K562 (cell line): ENCODE results near the gene PEX13. TPM values are rescaled to one million over a fixed set of nuclear protein-coding genes. Genes with fewer than 3 reads are reported as not detected.

Experiments
- ATAC-seq: fragments of 200-7000 bp; cut with Tn5 transposase; 3 replicates; pipeline ENCODE4 v1.9.1; 2020; ENCODE audit warnings: moderate library complexity
- BruUV-seq: library from RNA; stranded (reverse); fragments of 400-500 nt; replicated peaks from 2 replicates; lab custom pipeline; 2021; lab: Mats Ljungman, UMichigan
- CTCF ChIA-PET: fragments of 300-600 bp; formaldehyde crosslinking; extraction: SDS; loops from one replicate; lab custom pipeline; 2021; ENCODE audit warnings: low intra/inter-chr PET ratio; lab: Yijun Ruan, JAX
- POLR2A ChIA-PET: fragments of 300-600, 350-650 bp; sonication (Branson Sonifier 250); formaldehyde crosslinking; extraction: SDS; loops from one replicate; lab custom pipeline; 2021; ENCODE audit warnings: antibody characterized with exemption, inconsistent platforms; lab: Yijun Ruan, JAX
- DNase-seq, 4 experiments: peaks; one replicate each; pipeline versions ENCODE4 v3.0.0 to v3.0.0-alpha.2; 2011 to 2018; ENCODE audit warnings: low spot score in 3 of 4, mixed read lengths in 3 of 4; ENCODE audit errors: extremely low read depth in 1 of 4
- FAIRE-seq: peaks from 2 replicates; lab custom pipeline; 2011; peaks lifted over from hg19 to GRCh38; lab: Jason Lieb, UNC
- H2AFZ ChIP-seq: 2 replicates; pipeline ENCODE4 v1.6.0; 2011; ENCODE audit warnings: low read depth, low read length, control low read depth, inconsistent platforms
- H3K27ac ChIP-seq: fragments of 200-600 bp; 3 replicates; pipeline ENCODE4 v1.8.0; 2011; ENCODE audit warnings: low read depth, mild to moderate bottlenecking, control low read depth, inconsistent platforms, low read length, moderate library complexity, mixed read lengths; ENCODE audit errors: extremely low read depth
- H3K27me3 ChIP-seq, 2 experiments: fragments of 300-600 bp in 1 of 2; 2 replicates in 1 of 2; 3 replicates in 1 of 2; pipeline versions ENCODE4 v1.6.0 to v1.8.0; 2011; ENCODE audit warnings: inconsistent platforms in 2 of 2, low read length in 2 of 2, mild to moderate bottlenecking in 1 of 2, mixed read lengths in 1 of 2, moderate library complexity in 1 of 2; ENCODE audit not compliant: control insufficient read depth in 2 of 2, insufficient read depth in 2 of 2
- H3K36me3 ChIP-seq: fragments of 300-600 bp; 3 replicates; pipeline ENCODE4 v1.8.0; 2011; ENCODE audit warnings: mild to moderate bottlenecking, low read length, inconsistent platforms; ENCODE audit not compliant: control insufficient read depth, insufficient read depth
- H3K4me1 ChIP-seq, 2 experiments: fragments of 200-600 bp in 1 of 2; replicated peaks in 1 of 2; 2 replicates in 1 of 2; 3 replicates in 1 of 2; pipeline versions ENCODE4 v1.5.1 to v1.8.0; 2011; ENCODE audit warnings: inconsistent platforms in 2 of 2, low read length in 2 of 2, mild to moderate bottlenecking in 1 of 2, mixed read lengths in 1 of 2, moderate library complexity in 1 of 2; ENCODE audit not compliant: control insufficient read depth in 2 of 2, insufficient read depth in 2 of 2
- H3K4me2 ChIP-seq: 2 replicates; pipeline ENCODE4 v1.6.1; 2011; ENCODE audit warnings: low read length, control low read depth, inconsistent platforms, mixed read lengths; ENCODE audit not compliant: insufficient read depth
- H3K4me3 ChIP-seq: fragments of 200-600 bp; sonication (generic), shearing (Covaris generic); 2 replicates; pipeline ENCODE4 v1.5.1; 2016; ENCODE audit warnings: control low read depth, inconsistent platforms
- H3K79me2 ChIP-seq: fragments of 200-600 bp; 3 replicates; pipeline ENCODE4 v1.8.0; 2011; ENCODE audit warnings: low read length, inconsistent platforms; ENCODE audit not compliant: control insufficient read depth, insufficient read depth
- H3K9ac ChIP-seq, 2 experiments: 2 replicates each; pipeline versions ENCODE4 v1.6.0 to v1.6.1; 2011; ENCODE audit warnings: low read depth in 2 of 2, low read length in 2 of 2, control low read depth in 1 of 2, inconsistent platforms in 1 of 2, mild to moderate bottlenecking in 1 of 2, mixed read lengths in 1 of 2; ENCODE audit not compliant: insufficient read depth in 1 of 2
- H3K9me1 ChIP-seq: one replicate; pipeline ENCODE4 v1.6.0; 2011; ENCODE audit warnings: inconsistent platforms, mild to moderate bottlenecking, low read length, moderate library complexity; ENCODE audit not compliant: control insufficient read depth, insufficient read depth
- H3K9me3 ChIP-seq: replicated peaks from 2 replicates; pipeline ENCODE4 v1.5.1; 2011; ENCODE audit warnings: low read depth, low read length, inconsistent platforms; ENCODE audit not compliant: control insufficient read depth, insufficient read depth
- H4K20me1 ChIP-seq: replicated peaks from 2 replicates; pipeline ENCODE4 v1.6.1; 2011; ENCODE audit warnings: low read length, inconsistent platforms, mixed read lengths; ENCODE audit not compliant: control insufficient read depth, insufficient read depth
- ARID1B ChIP-seq: fragments of 450-650 bp; IDR thresholded peaks from 2 replicates; pipeline ENCODE4 v1.6.1; 2016; ENCODE audit warnings: antibody characterized with exemption, mild to moderate bottlenecking, inconsistent platforms
- CBX8 ChIP-seq: fragments of 200-600 bp; sonication (generic); IDR thresholded peaks from 2 replicates; pipeline ENCODE4 v1.6.1; 2012; ENCODE audit warnings: borderline replicate concordance, mixed run types, low read depth, mild to moderate bottlenecking, moderate library complexity, mixed read lengths, low read length, control low read depth, inconsistent platforms; ENCODE audit not compliant: poor library complexity, severe bottlenecking; ENCODE audit errors: extremely low read depth
- CREBBP ChIP-seq: IDR thresholded peaks from one replicate; pipeline ENCODE4 v1.6.1; 2012; ENCODE audit warnings: low read depth, mild to moderate bottlenecking, control low read depth, inconsistent platforms, low read length
- E2F3 ChIP-seq: fragments of 250-450 bp; sonication (Bioruptor Pico); IDR thresholded peaks from 2 replicates; pipeline ENCODE4 v1.4.0; 2020; ENCODE audit warnings: mild to moderate bottlenecking
- GABPA ChIP-seq: fragments of 200-800 bp; sonication (Bioruptor generic); conservative IDR thresholded peaks from 2 replicates; pipeline ENCODE4 v1.6.1; 2016; ENCODE audit warnings: low read depth, missing genetic modification characterization, missing compliant biosample characterization
- GABPB1 ChIP-seq: sonication (generic); formaldehyde crosslinking; IDR thresholded peaks from 2 replicates; pipeline ENCODE4 v1.8.0; 2022; ENCODE audit warnings: mild to moderate bottlenecking, missing genetic modification reagents
- GATAD2B ChIP-seq: fragments of 450-650 bp; IDR thresholded peaks from 2 replicates; pipeline ENCODE4 v1.6.1; 2017; ENCODE audit warnings: mild to moderate bottlenecking, borderline replicate concordance
- GTF2A2 ChIP-seq: IDR thresholded peaks from 2 replicates; pipeline ENCODE4 v1.6.1; 2016; ENCODE audit warnings: mild to moderate bottlenecking, missing genetic modification characterization, missing compliant biosample characterization
- HDAC1 ChIP-seq, 2 experiments: fragments of 450-650 bp; IDR thresholded peaks; 2 replicates each; pipeline ENCODE4 v1.6.1; 2016 to 2017; ENCODE audit warnings: inconsistent platforms in 1 of 2, mild to moderate bottlenecking in 1 of 2, moderate library complexity in 1 of 2
- HINFP ChIP-seq: fragments of 450-650 bp; conservative IDR thresholded peaks from 2 replicates; pipeline ENCODE4 v1.6.1; 2016; ENCODE audit warnings: missing genetic modification characterization, low read depth, mild to moderate bottlenecking, control low read depth, missing compliant biosample characterization
- JUN ChIP-seq, 2 experiments: sonication (generic) in 1 of 2; formaldehyde crosslinking in 1 of 2; IDR thresholded peaks; 2 replicates each; pipeline versions ENCODE4 v1.6.1 to v1.8.0; 2012 to 2022; ENCODE audit warnings: borderline replicate concordance in 2 of 2, mild to moderate bottlenecking in 2 of 2, improper control_type of control experiment in 1 of 2, low read depth in 1 of 2, low read length in 1 of 2, missing genetic modification reagents in 1 of 2
- PHTF2 ChIP-seq: fragments of 250-450 bp; sonication (Bioruptor Pico); IDR thresholded peaks from 2 replicates; pipeline ENCODE4 v1.5.0; 2021; ENCODE audit warnings: mild to moderate bottlenecking
- RHOXF2B ChIP-seq: fragments of 250-450 bp; sonication (Bioruptor Pico); conservative IDR thresholded peaks from 2 replicates; pipeline ENCODE4 v1.5.1; 2021
- TARDBP ChIP-seq: fragments of 450-650 bp; IDR thresholded peaks from 2 replicates; pipeline ENCODE4 v1.6.1; 2016
- THAP7 ChIP-seq: fragments of 250-450 bp; sonication (Bioruptor Pico); IDR thresholded peaks from 2 replicates; pipeline ENCODE4 v1.5.0; 2021
- ZFP36 ChIP-seq: fragments of 150-350 bp; IDR thresholded peaks from 2 replicates; pipeline ENCODE4 v1.6.1; 2018; ENCODE audit warnings: low read length, low read depth; ENCODE audit not compliant: partially characterized antibody
- ZKSCAN1 ChIP-seq: fragments of 150-350 bp; IDR thresholded peaks from 2 replicates; pipeline ENCODE4 v1.6.1; 2016; ENCODE audit warnings: low read depth, low read length
- ZKSCAN8 ChIP-seq: fragments of 200-800 bp; sonication (Bioruptor generic); IDR thresholded peaks from 2 replicates; pipeline ENCODE4 v1.6.1; 2016; ENCODE audit warnings: missing genetic modification characterization, missing compliant biosample characterization
- ZNF184 ChIP-seq: sonication (generic); formaldehyde crosslinking; IDR thresholded peaks from 2 replicates; pipeline ENCODE4 v1.5.0; 2020; ENCODE audit warnings: missing genetic modification reagents
- ZNF253 ChIP-seq: fragments of 250-450 bp; sonication (Bioruptor Pico); conservative IDR thresholded peaks from 2 replicates; pipeline ENCODE4 v1.6.1; 2021; ENCODE audit warnings: mild to moderate bottlenecking
- ZNF785 ChIP-seq: fragments of 250-450 bp; sonication (Bioruptor Pico); IDR thresholded peaks from 2 replicates; pipeline ENCODE4 v1.4.0; 2020; ENCODE audit warnings: mild to moderate bottlenecking
- WGBS: fragments of 100-300 bp; shearing (Covaris generic); methylation state at CpG from one replicate; pipeline ENCODE4 v1.1.6; 2016; ENCODE audit warnings: low coverage, mixed read lengths; ENCODE audit not compliant: insufficient coverage; ENCODE audit errors: missing lambda C conversion rate; 5-methylcytosine and 5-hydroxymethylcytosine counted together
- in situ Hi-C: fragments of 300-500 bp; cut with MboI; formaldehyde crosslinking; loops from 4 replicates; pipeline ENCODE4 v1.15.0; 2018; ENCODE audit warnings: inconsistent platforms, mixed read lengths
- intact Hi-C: fragments of 100-400 bp; cut with micrococcal nuclease; formaldehyde crosslinking; loops from 2 replicates; pipeline ENCODE4 v1.14.2; 2022
- polyA plus RNA-seq, 8 experiments: library from polyadenylated mRNA; depleted of rRNA in 4 of 8; stranded (reverse) in 5 of 8; unstranded in 3 of 8; fragments of >200 nt; fragmentation: Nextera tagmentation in 2 of 8; fragmentation: Illumina TruSeq in 1 of 8; extraction: Ambion mirVana in 2 of 8; extraction: Trizol in 1 of 8; gene quantifications; 2 replicates each; pipeline versions ENCODE4 v1.2.1 to v1.2.3, GENCODE V29; 2011 to 2014; ENCODE audit warnings: inconsistent platforms in 1 of 8, missing spikeins in 1 of 8
- total RNA-seq, 7 experiments: library from RNA; depleted of rRNA in 6 of 7; stranded (reverse); fragments of >200 nt in 6 of 7; fragmentation: Illumina TruSeq in 2 of 7; extraction: Trizol in 2 of 7; gene quantifications; 2 replicates each; pipeline versions ENCODE4 v1.2.1 to v1.2.3, GENCODE V29; 2011 to 2021; ENCODE audit warnings: low replicate concordance in 1 of 7

The PEX13 gene
- total and polyA plus RNA-seq, 9 of the 15 experiments (the other 6 are each of a cell fraction or from before 2014, with no cell fraction given): 4.0 to 30.4 (median 18.8) TPM

GRCh38 chr2:61017003-61017555, 441 bp upstream of the PEX13 start:
- H3K4me2 ChIP-seq: peak overlapping the region; percentile 98
- no TSS peak for BruUV-seq
- no peaks in the 10 kb centered on the region for H3K9me1 ChIP-seq
- peak overlapping the region; percentile 100 for H2AFZ ChIP-seq
- ChIA-PET POLR2A (interaction anchor here (0.6 to 1.8 kb wide), 6 partner anchors 14 to 664 kb away, joined by 3 to 5 read pairs (median 3); no protein-coding TSS in a partner anchor), CTCF (no interaction called here)
- H3K9me3 ChIP-seq: no peaks in the 10 kb centered on the region
- H3K27me3 ChIP-seq: no peaks in the 10 kb centered on the region
- peak overlapping the region; percentile 99 for H3K27ac ChIP-seq
- peak overlapping the region; percentile 94 to 97 for H3K9ac ChIP-seq
- intact Hi-C loops: loop anchor here (1.0 to 5.0 kb wide), 3 partner anchors 26 to 160 kb away; partner anchors contain the start of gene SANBR
- in situ Hi-C loops: no loop called here
- H3K36me3 ChIP-seq: peaks cover 13% of the 10 kb centered on the region; the same call in 1 of the 3 replicates
- peak; percentile 79 for FAIRE-seq
- ATAC-seq: peak; percentile 80
- peaks cover 0 to 4% of the 10 kb centered on the region in 2 experiments; a peak in 2 of 5 replicates for H3K4me1 ChIP-seq
- H3K79me2 ChIP-seq: peaks cover 54% of the 10 kb centered on the region
- H4K20me1 ChIP-seq: no peaks in the 10 kb centered on the region
- WGBS: under 1% methylated on average over 27 of the region's 27 CpGs
- peak overlapping the region; percentile 90 for H3K4me3 ChIP-seq
- peak; percentile 76 to 87 (median 79) for DNase-seq
- TF ChIP-seq E2F3 (CRISPR knock-in tag) (no peak), GTF2A2 (tag) (peak; percentile 58; the same call in 1 of the 2 replicates), GABPB1 (CRISPR knock-in tag) (peak; percentile 93), JUN (IDR thresholded peaks at IDR 0.05; ENCODE audit: borderline replicate concordance, low read depth, low read length) (no peak), JUN (CRISPR knock-in tag; IDR thresholded peaks at IDR 0.05; ENCODE audit: borderline replicate concordance) (no peak), ZKSCAN8 (CRISPR knock-in tag) (no peak), CBX8 (no peak), GABPA (peak; percentile 95), ZNF785 (CRISPR knock-in tag) (no peak), ZKSCAN1 (0 out of 2 replicates have a peak, but pooled peaks have one; percentile 51), ARID1B (no peak; the same call in 1 of the 2 replicates), HDAC1 (IDR thresholded peaks at IDR 0.05) (peak in 1 of 2 experiments; percentile 90; a peak in 2 of 4 replicates), ZNF253 (CRISPR knock-in tag) (no peak), HINFP (tag) (no peak), TARDBP (no peak), GATAD2B (peak; percentile 90; the same call in 1 of the 2 replicates), PHTF2 (CRISPR knock-in tag) (no peak), ZFP36 (no peak), ZNF184 (no peak), CREBBP (no peak), RHOXF2B (CRISPR knock-in tag) (no peak), THAP7 (CRISPR knock-in tag) (no peak)
